ENCODE results near the gene TMEM145.

TMEM145 gene

GRCh38 chr19:42361545-42361910 lies 48.4 kb downstream of the TMEM145 start:
- DNase-seq (ENCODE audit: low spot score) = no peak

- no peak for DNase-seq (ENCODE audit: low spot score)
These were observed 49.2 kb downstream of the TMEM145 start for GRCh38 chr19:42362342-42362741.

- no peak for DNase-seq (ENCODE audit: low spot score)
These were observed 49.9 kb downstream of the TMEM145 start for GRCh38 chr19:42362891-42363440.

GRCh38 chr19:42363614-42364346 lies 50.7 kb downstream of the TMEM145 start:
- no peak for DNase-seq (ENCODE audit: low spot score)

GRCh38 chr19:42366673-42367072 lies 53.6 kb downstream of the TMEM145 start:
- no peak for DNase-seq (ENCODE audit: low spot score)

GRCh38 chr19:42367929-42368328 lies 54.8 kb downstream of the TMEM145 start:
- no peak for DNase-seq (ENCODE audit: low spot score)

GRCh38 chr19:42368360-42368759 lies 55.3 kb downstream of the TMEM145 start:
- no peak for DNase-seq (ENCODE audit: low spot score)

GRCh38 chr19:42368765-42369164 lies 55.7 kb downstream of the TMEM145 start:
- DNase-seq (ENCODE audit: low spot score) = no peak

GRCh38 chr19:42369433-42370067 lies 56.4 kb downstream of the TMEM145 start:
- DNase-seq (ENCODE audit: low spot score) = no peak

GRCh38 chr19:42370068-42370520 lies 57.0 kb downstream of the TMEM145 start:
- DNase-seq (ENCODE audit: low spot score) = no peak

GRCh38 chr19:42370626-42371175 lies 57.6 kb downstream of the TMEM145 start:
- DNase-seq (ENCODE audit: low spot score) = no peak

All from hematopoietic multipotent progenitor cell treated with erythropoietin and hydrocortisone succinate and interleukin-3 and kit ligand, for 17 days (in vitro differentiated cells).